SK-N-SH (cell line): ENCODE measurements around the gene LSM10.

Experiments
- CTCF ChIP-seq: fragments of 200-600 bp; sonication (generic); IDR thresholded peaks from 2 replicates; pipeline ENCODE4 v1.6.1; 2017; ENCODE audit warnings: antibody characterized with exemption, mild to moderate bottlenecking, moderate library complexity
- NRF1 ChIP-seq: IDR thresholded peaks from 2 replicates; pipeline ENCODE4 v1.6.1; 2012; ENCODE audit warnings: low read depth, mild to moderate bottlenecking, low read length

GRCh38 chr1:36391271-36391670, 6.4 kb downstream of the LSM10 start:
- TF ChIP-seq NRF1 (no peak), CTCF (no peak)
